HepG2 (cell line): ENCODE results near the gene SRPK3. TPM values are rescaled to one million over a fixed set of nuclear protein-coding genes. Genes with fewer than 3 reads are reported as not detected.
A peak's percentile ranks its signal among the peaks of the same experiment; 100 is the strongest.

Experiments
- ATAC-seq: fragments of 200-7000 bp; cut with Tn5 transposase; 3 replicates; pipeline ENCODE4 v1.9.1; 2020; ENCODE audit warnings: mild to moderate bottlenecking, moderate library complexity
- BruUV-seq: library from RNA; stranded (reverse); fragments of 400-500 nt; replicated peaks from 2 replicates; lab custom pipeline; 2021; lab: Mats Ljungman, UMichigan
- CTCF ChIA-PET: fragments of 300-600 bp; formaldehyde crosslinking; extraction: SDS; loops from one replicate; lab custom pipeline; 2021; ENCODE audit warnings: low total read pairs, inconsistent platforms, low intra/inter-chr PET ratio; lab: Yijun Ruan, JAX
- POLR2A ChIA-PET: fragments of 350-600 bp; sonication (Branson Sonifier 250); formaldehyde crosslinking; loops from one replicate; lab custom pipeline; 2020; ENCODE audit warnings: antibody characterized with exemption, inconsistent platforms; lab: Yijun Ruan, JAX
- DNase-seq: peaks from one replicate; pipeline ENCODE4 v3.0.0-alpha.2; 2015; ENCODE audit warnings: low spot score
- FAIRE-seq: peaks from 3 replicates; lab custom pipeline; 2011; peaks lifted over from hg19 to GRCh38; lab: Jason Lieb, UNC
- H2AFZ ChIP-seq: one replicate; pipeline ENCODE4 v1.6.1; 2011; ENCODE audit warnings: low read length, inconsistent platforms
- H3K27ac ChIP-seq: fragments of 300-600 bp; 3 replicates; pipeline ENCODE4 v1.8.0; 2011; ENCODE audit warnings: mixed run types, mild to moderate bottlenecking, mixed read lengths, low read length, inconsistent platforms; ENCODE audit not compliant: insufficient read depth; ENCODE audit errors: extremely low read length
- H3K27me3 ChIP-seq, 2 experiments: fragments of 200-600 bp in 1 of 2; 2 replicates in 1 of 2; 3 replicates in 1 of 2; pipeline versions ENCODE4 v1.6.0 to v1.8.0; 2011; ENCODE audit warnings: low read length in 2 of 2, mild to moderate bottlenecking in 2 of 2, moderate library complexity in 2 of 2, inconsistent platforms in 1 of 2; ENCODE audit not compliant: insufficient read depth in 2 of 2, control insufficient read depth in 1 of 2
- H3K36me3 ChIP-seq, 2 experiments: fragments of 200-600 bp in 1 of 2; replicated peaks in 1 of 2; 2 replicates in 1 of 2; 3 replicates in 1 of 2; pipeline versions ENCODE4 v1.5.1 to v1.8.0; 2011; ENCODE audit warnings: low read length in 2 of 2, inconsistent platforms in 1 of 2; ENCODE audit not compliant: insufficient read depth in 2 of 2, control insufficient read depth in 1 of 2
- H3K4me1 ChIP-seq: 2 replicates; pipeline ENCODE4 v1.5.1; 2012; ENCODE audit warnings: low read length, inconsistent platforms; ENCODE audit not compliant: insufficient read depth
- H3K4me2 ChIP-seq: 2 replicates; pipeline ENCODE4 v1.6.0; 2011; ENCODE audit warnings: low read depth, low read length, inconsistent platforms
- H3K4me3 ChIP-seq, 3 experiments: fragments of 200-600 bp in 1 of 3; sonication (generic), shearing (Covaris generic) in 1 of 3; replicated peaks in 1 of 3; 2 replicates each; pipeline ENCODE4 v1.5.1; 2011 to 2016; ENCODE audit warnings: low read length in 3 of 3, inconsistent platforms in 2 of 3, low read depth in 2 of 3, mild to moderate bottlenecking in 2 of 3, control low read depth in 1 of 3, mixed read lengths in 1 of 3; ENCODE audit not compliant: insufficient read depth in 1 of 3
- H3K79me2 ChIP-seq: one replicate; pipeline ENCODE4 v1.6.1; 2011; ENCODE audit warnings: low read length, inconsistent platforms; ENCODE audit not compliant: insufficient read depth
- H3K9ac ChIP-seq: 2 replicates; pipeline ENCODE4 v1.6.0; 2011; ENCODE audit warnings: mild to moderate bottlenecking, low read depth, low read length, inconsistent platforms; ENCODE audit not compliant: insufficient read depth
- H3K9me3 ChIP-seq: 2 replicates; pipeline ENCODE4 v1.5.1; 2012; ENCODE audit warnings: mild to moderate bottlenecking, low read length
- H4K20me1 ChIP-seq: 2 replicates; pipeline ENCODE4 v1.6.0; 2011; ENCODE audit warnings: inconsistent platforms, mild to moderate bottlenecking, low read length, moderate library complexity; ENCODE audit not compliant: insufficient read depth
- AGO2 ChIP-seq: fragments of 200-400 bp; formaldehyde crosslinking; optimal IDR thresholded peaks from 2 replicates; pipeline ENCODE3; 2017; ENCODE audit warnings: mild to moderate bottlenecking, low read depth, low read length, moderate library complexity
- ASH2L ChIP-seq: fragments of 300-600, 200-600 bp; sonication (generic); IDR thresholded peaks from 2 replicates; pipeline ENCODE4 v1.7.0; 2017; ENCODE audit warnings: low read depth, mild to moderate bottlenecking, moderate library complexity, mixed read lengths, low read length; ENCODE audit not compliant: insufficient read length
- CBX1 ChIP-seq: IDR thresholded peaks from one replicate; pipeline ENCODE4 v1.6.1; 2016; ENCODE audit warnings: antibody characterized with exemption, low read depth
- CENPX ChIP-seq: sonication (generic); formaldehyde crosslinking; IDR thresholded peaks from 2 replicates; pipeline ENCODE4 v1.9.0; 2021; ENCODE audit warnings: mild to moderate bottlenecking, missing genetic modification reagents, moderate library complexity
- CREB1 ChIP-seq, 2 experiments: fragments of 450-650 bp in 1 of 2; IDR thresholded peaks; 2 replicates each; pipeline ENCODE4 v1.6.1; 2016 to 2017; ENCODE audit warnings: control low read depth in 1 of 2, mild to moderate bottlenecking in 1 of 2, missing compliant biosample characterization in 1 of 2, missing genetic modification characterization in 1 of 2
- ELF1 ChIP-seq: sonication (generic); formaldehyde crosslinking; IDR thresholded peaks from 2 replicates; pipeline ENCODE4 v1.4.0; 2020; ENCODE audit warnings: missing genetic modification reagents
- POLR2G ChIP-seq: fragments of 200-400 bp; formaldehyde crosslinking; IDR thresholded peaks from 2 replicates; pipeline ENCODE4 v1.6.1; 2018; ENCODE audit warnings: mild to moderate bottlenecking, low read depth, low read length, moderate library complexity
- RFXANK ChIP-seq: IDR thresholded peaks from 2 replicates; pipeline ENCODE4 v1.6.1; 2016
- TBX3 ChIP-seq: fragments of 450-650 bp; IDR thresholded peaks from 2 replicates; pipeline ENCODE4 v1.6.1; 2017; ENCODE audit warnings: antibody characterized with exemption, mild to moderate bottlenecking, inconsistent platforms, borderline replicate concordance
- ZBTB42 ChIP-seq: sonication (generic); formaldehyde crosslinking; IDR thresholded peaks from 2 replicates; pipeline ENCODE4 v1.5.0; 2020; ENCODE audit warnings: mild to moderate bottlenecking, missing genetic modification reagents
- ZNF468 ChIP-seq: sonication (generic); formaldehyde crosslinking; IDR thresholded peaks from 2 replicates; pipeline ENCODE4 v1.8.0; 2022; ENCODE audit warnings: mild to moderate bottlenecking, moderate library complexity, missing genetic modification reagents
- WGBS: methylation state at CpG from one replicate; pipeline ENCODE4 v1.1.6; 2017; ENCODE audit warnings: low lambda C conversion rate; 5-methylcytosine and 5-hydroxymethylcytosine counted together
- in situ Hi-C: cut with HindIII; loops from 2 replicates; pipeline ENCODE4 v1.10.0; 2017; ENCODE audit warnings: low pct_unique_long_range_greater_than_20kb; ENCODE audit not compliant: extremely low pct_ligation_motif_present
- intact Hi-C: fragments of 100-400 bp; cut with micrococcal nuclease; formaldehyde crosslinking; loops from one replicate; pipeline ENCODE4 v1.10.0; 2022; ENCODE audit not compliant: unreplicated experiment
- polyA plus RNA-seq, 8 experiments: library from polyadenylated mRNA; depleted of rRNA in 3 of 8; stranded (reverse) in 7 of 8; unstranded in 1 of 8; fragments of >200 nt; fragmentation: Illumina TruSeq in 4 of 8; extraction: Trizol in 4 of 8; gene quantifications; 2 replicates each; pipeline versions ENCODE4 v1.2.1 to v1.2.3, GENCODE V29; 2011 to 2016; ENCODE audit warnings: low read depth in 4 of 8, missing spikeins in 1 of 8, mixed read lengths in 1 of 8; ENCODE audit not compliant: insufficient read depth in 1 of 8
- total RNA-seq, 5 experiments: library from RNA; depleted of rRNA; stranded (reverse); fragments of >200 nt; fragmentation: Illumina TruSeq; extraction: Trizol; gene quantifications; 2 replicates each; pipeline ENCODE4 v1.2.3, GENCODE V29; 2016; ENCODE audit warnings: low read depth in 1 of 5

Gene SRPK3
- total and polyA plus RNA-seq, 2 of the 13 experiments (the other 11 are each of a cell fraction or from before 2014, with no cell fraction given): 0.22 to 0.30 TPM

DNA sequence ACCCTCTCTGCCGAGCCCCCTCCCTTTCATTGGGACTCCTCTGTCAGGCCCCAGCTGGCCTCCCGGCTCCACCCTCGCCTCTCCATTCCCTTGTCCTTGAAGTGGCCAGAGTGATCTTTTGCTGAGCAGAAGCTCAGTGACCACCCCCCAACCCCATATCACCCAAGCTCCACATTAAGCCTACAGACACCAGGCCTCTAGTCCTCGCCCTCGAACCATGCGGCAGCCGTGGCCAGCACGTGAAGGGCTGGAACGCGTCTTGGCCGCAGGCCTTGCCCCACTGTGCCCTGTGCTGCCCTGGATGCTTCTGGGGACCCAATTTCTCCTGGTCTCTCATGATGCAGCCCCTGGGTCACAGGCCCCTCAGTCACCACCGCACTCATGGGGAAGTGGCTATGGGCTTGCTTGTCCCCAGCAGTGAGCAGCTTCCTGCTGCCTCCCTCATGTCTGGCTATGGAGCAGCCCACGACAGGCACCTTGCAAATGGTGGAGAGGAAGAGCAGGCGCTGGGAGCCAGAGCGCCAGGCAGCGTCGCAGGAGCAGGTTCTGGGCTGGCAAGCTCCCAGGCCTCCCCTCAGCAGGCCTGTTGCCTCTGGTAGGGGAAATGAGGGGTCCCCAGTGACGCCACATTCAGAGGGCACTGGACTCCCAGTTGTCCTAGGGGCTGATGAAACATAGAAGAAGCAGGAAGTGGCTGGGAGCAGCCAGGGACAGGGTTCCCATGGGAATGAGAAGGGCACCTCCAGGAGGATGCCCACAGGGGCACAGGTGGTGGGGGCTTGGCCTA, 757 bp upstream of the SRPK3 start:
- WGBS: 81% methylated on average over 7 of the region's 18 CpGs
- Histone ChIP-seq H4K20me1 (no peaks in the 10 kb centered on the region), H3K4me1 (no peaks in the 10 kb centered on the region), H2AFZ (no peak overlapping the region), H3K4me2 (peak overlapping the region; percentile 42; the same call in 1 of the 2 replicates), H3K9me3 (no peaks in the 10 kb centered on the region), H3K36me3 (no peaks in the 10 kb centered on the region), H3K4me3 (peak overlapping the region in 1 of 3 experiments; percentile 23; a peak in 1 of 6 replicates), H3K79me2 (no peaks in the 10 kb centered on the region), H3K9ac (no peak overlapping the region), H3K27ac (no peak overlapping the region), H3K27me3 (no peaks in the 10 kb centered on the region)
- peak; percentile 3; the same call in 2 of the 3 replicates for ATAC-seq
- no TSS peak for BruUV-seq
- CTCF ChIA-PET: no interaction called here
- in situ Hi-C loops (no loop called here), intact Hi-C loops (no loop called here)
- FAIRE-seq: no peak
- TF ChIP-seq ASH2L (no peak), CBX1 (no peak), AGO2 (peak; percentile 68), ZBTB42 (CRISPR knock-in tag) (no peak), CENPX (CRISPR knock-in tag) (no peak), TBX3 (no peak), POLR2G (peak; percentile 24; the same call in 1 of the 2 replicates), CREB1 (IDR thresholded peaks at IDR 0.05) (no peak), CREB1 (CRISPR knock-in tag; IDR thresholded peaks at IDR 0.05) (no peak), RFXANK (CRISPR knock-in tag) (no peak), ELF1 (CRISPR knock-in tag) (0 out of 2 replicates have a peak, but pooled peaks have one; percentile 35), ZNF468 (CRISPR knock-in tag) (no peak)
- POLR2A ChIA-PET: interaction anchor here (1.0 to 2.1 kb wide), 3 partner anchors 10 to 53 kb away, joined by 3 to 9 read pairs (median 4); partner anchors contain the start of genes IDH3G and SSR4
- DNase-seq: no peak
